ENCODE results near the gene SMYD4. TPM values are rescaled to one million over a fixed set of nuclear protein-coding genes. Genes with fewer than 3 reads are reported as not detected.

Gene SMYD4
- total RNA-seq, 2 donors from 2014 or later: 8.0 to 14.7 TPM

GRCh38 chr17:1736348-1737281 lies 93.1 kb downstream of the SMYD4 start:
- peak overlapping the region in 1 of 2 donors; percentile 12 for H3K9ac ChIP-seq (ENCODE audit: low read depth in 2 of 2, low read length in 2 of 2)

GRCh38 chr17:1735834-1736347 lies 93.8 kb downstream of the SMYD4 start:
- TF ChIP-seq CTCF (IDR thresholded peaks at IDR 0.05): no peak
- no peak overlapping the region for H3K4me3 ChIP-seq
- no peaks in the 10 kb centered on the region for H3K36me3 ChIP-seq
- H3K27ac ChIP-seq: no peak overlapping the region
- DNase-seq: no peak
- H3K9me3 ChIP-seq: no peaks in the 10 kb centered on the region
- H3K27me3 ChIP-seq: no peaks in the 10 kb centered on the region
- peaks cover 4% of the 10 kb centered on the region for H3K4me1 ChIP-seq
- H3K9ac ChIP-seq (ENCODE audit: low read depth in 2 of 2, low read length in 2 of 2): no peak overlapping the region
- intact Hi-C loops (cut with DNase I): no loop called here

More at GRCh38 chr17:1736348-1737281, 93.1 kb downstream of the SMYD4 start:
- no peak for DNase-seq
- Histone ChIP-seq H3K4me1 (peaks cover 4% of the 10 kb centered on the region), H3K36me3 (no peaks in the 10 kb centered on the region), H3K4me3 (no peak overlapping the region), H3K9me3 (no peaks in the 10 kb centered on the region), H3K27ac (no peak overlapping the region), H3K27me3 (no peaks in the 10 kb centered on the region)
- no peak for TF ChIP-seq CTCF (IDR thresholded peaks at IDR 0.05)
- intact Hi-C loops (cut with DNase I): no loop called here

- intact Hi-C loops (cut with DNase I): no loop called here
- no peaks in the 10 kb centered on the region for H3K27me3 ChIP-seq
- H3K9ac ChIP-seq (ENCODE audit: low read depth in 2 of 2, low read length in 2 of 2): no peak overlapping the region
- peaks cover 4% of the 10 kb centered on the region for H3K4me1 ChIP-seq
- H3K4me3 ChIP-seq: no peak overlapping the region
- no peak for TF ChIP-seq CTCF (IDR thresholded peaks at IDR 0.05)
- no peaks in the 10 kb centered on the region for H3K36me3 ChIP-seq
- no peaks in the 10 kb centered on the region for H3K9me3 ChIP-seq
- H3K27ac ChIP-seq: no peak overlapping the region
- no peak for DNase-seq
These were observed 94.3 kb downstream of the SMYD4 start for GRCh38 chr17:1735418-1735817.

- intact Hi-C loops (cut with DNase I): loop anchor here (5.0 kb wide), 1 partner anchor 49 kb away; no protein-coding TSS in a partner anchor
- no peak overlapping the region for H3K9ac ChIP-seq (ENCODE audit: low read depth in 2 of 2, low read length in 2 of 2)
- TF ChIP-seq CTCF (IDR thresholded peaks at IDR 0.05): no peak
- peaks cover 4% of the 10 kb centered on the region for H3K4me1 ChIP-seq
- H3K9me3 ChIP-seq: no peaks in the 10 kb centered on the region
- H3K4me3 ChIP-seq: no peak overlapping the region
- no peak overlapping the region for H3K27ac ChIP-seq
- no peaks in the 10 kb centered on the region for H3K27me3 ChIP-seq
- H3K36me3 ChIP-seq: no peaks in the 10 kb centered on the region
- DNase-seq: no peak
These were observed 95.9 kb downstream of the SMYD4 start for GRCh38 chr17:1733759-1734158.

GRCh38 chr17:1732833-1733321 lies 96.8 kb downstream of the SMYD4 start:
- Histone ChIP-seq H3K27me3 (no peaks in the 10 kb centered on the region), H3K9ac (ENCODE audit: low read depth in 2 of 2, low read length in 2 of 2) (no peak overlapping the region), H3K9me3 (no peaks in the 10 kb centered on the region), H3K4me3 (no peak overlapping the region), H3K36me3 (no peaks in the 10 kb centered on the region), H3K27ac (no peak overlapping the region), H3K4me1 (peaks cover 4% of the 10 kb centered on the region)
- DNase-seq: no peak
- intact Hi-C loops (cut with DNase I): loop anchor here (5.0 kb wide), 1 partner anchor 49 kb away; no protein-coding TSS in a partner anchor
- TF ChIP-seq CTCF (IDR thresholded peaks at IDR 0.05): no peak
